ENCODE measurements around the gene IGF1R.
"Not testable (repeated sequence)": the region's sequence is repeated elsewhere in the genome, so short reads cannot be mapped to it uniquely, and the experiment has no call there.

The IGF1R gene

GRCh38 chr15:98952381-98952803 is 304.1 kb downstream of the IGF1R start:
- no peak for DNase-seq

- DNase-seq = no peak
Measured at GRCh38 chr15:98953000-98953787, 304.9 kb downstream of the IGF1R start.

DNA sequence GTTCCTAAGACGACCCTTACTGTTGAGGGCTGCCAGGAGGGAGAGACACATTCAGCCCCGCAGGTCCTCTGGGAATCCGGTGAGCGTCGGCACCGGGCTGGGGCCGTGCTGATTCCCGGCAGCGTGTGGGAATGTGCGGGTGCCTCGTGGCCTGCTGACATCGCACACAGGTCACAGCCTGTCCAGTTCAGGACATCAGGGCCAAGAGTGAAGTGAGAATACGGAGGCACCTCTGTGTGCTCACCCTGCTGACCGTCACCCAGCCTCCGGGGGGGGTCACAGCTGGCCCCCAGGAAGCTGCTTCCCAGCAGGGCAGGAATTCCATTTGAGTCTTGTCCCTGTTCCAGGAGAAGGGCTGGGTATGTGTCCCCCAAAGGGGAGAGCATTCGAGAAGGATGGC is 305.6 kb downstream of the IGF1R start:
- DNase-seq = no peak

DNA sequence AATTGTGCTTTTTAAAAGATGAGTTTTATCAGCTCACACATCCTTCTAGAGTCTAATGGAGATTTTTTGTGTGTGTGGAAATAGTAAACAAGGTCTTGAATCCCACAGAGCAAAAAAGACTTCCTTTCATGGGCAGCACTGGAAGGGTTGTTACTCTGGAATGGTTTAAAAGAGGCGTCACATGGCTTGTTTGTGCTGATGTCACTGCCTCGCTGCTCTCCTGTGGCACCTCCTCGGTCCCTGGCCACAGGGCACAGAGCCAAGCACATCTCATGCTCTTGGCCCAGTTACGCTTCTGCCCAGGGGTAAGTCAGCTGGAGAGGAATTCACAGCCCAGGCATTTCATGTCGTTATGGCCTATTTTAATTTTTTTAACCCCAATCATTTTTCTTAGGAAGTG is 306.1 kb downstream of the IGF1R start:
- peak; percentile 63 for DNase-seq

DNA sequence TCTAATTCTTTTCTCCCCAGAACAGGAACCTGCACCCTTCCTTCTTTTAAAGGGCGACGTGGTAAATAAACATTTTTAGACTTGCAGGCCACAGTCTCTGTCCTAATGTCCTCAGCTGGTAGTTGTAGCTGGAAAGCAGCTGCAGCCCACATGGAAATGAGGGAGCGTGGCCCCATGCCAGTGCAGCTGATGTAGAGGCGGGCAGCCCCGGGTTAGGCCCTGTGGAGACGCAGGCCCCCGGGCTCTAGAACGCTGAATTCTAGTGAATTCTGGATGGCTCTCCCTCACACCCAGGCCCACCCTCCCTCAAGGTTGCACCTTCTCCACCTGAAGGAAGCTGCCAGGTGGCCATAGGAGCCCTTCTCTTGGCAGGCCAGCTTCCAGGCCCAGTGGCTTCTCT is 307.0 kb downstream of the IGF1R start:
- peak; percentile 79 for DNase-seq

- no peak for DNase-seq
Measured at GRCh38 chr15:98955961-98956723, 307.8 kb downstream of the IGF1R start.

GRCh38 chr15:98956796-98957553 is 308.6 kb downstream of the IGF1R start:
- no peak for DNase-seq

GRCh38 chr15:98957655-98958054 is 309.3 kb downstream of the IGF1R start:
- DNase-seq = no peak

GRCh38 chr15:98958076-98958475 is 309.7 kb downstream of the IGF1R start:
- DNase-seq = no peak

DNA sequence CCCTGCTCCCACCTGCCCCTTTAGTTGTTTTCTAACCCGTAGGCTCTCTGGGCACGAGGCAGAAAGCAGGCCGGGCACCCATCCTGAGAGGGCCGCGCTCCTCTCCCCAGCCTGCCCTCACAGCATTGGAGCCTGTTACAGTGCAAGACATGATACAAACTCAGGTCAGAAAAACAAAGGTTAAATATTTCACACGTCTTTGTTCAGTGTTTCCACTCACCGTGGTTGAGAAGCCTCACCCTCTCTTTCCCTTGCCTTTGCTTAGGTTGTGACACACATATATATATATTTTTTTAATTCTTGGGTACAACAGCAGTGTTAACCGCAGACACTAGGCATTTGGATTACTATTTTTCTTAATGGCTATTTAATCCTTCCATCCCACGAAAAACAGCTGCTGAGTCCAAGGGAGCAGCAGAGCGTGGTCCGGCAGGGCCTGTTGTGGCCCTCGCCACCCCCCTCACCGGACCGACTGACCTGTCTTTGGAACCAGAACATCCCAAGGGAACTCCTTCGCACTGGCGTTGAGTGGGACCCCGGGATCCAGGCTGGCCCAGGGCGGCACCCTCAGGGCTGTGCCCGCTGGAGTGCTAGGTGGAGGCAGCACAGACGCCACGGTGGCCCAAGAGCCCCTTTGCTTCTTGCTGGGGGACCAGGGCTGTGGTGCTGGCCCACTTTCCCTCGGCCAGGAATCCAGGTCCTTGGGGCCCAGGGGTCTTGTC is 310.7 kb downstream of the IGF1R start:
- no peak for DNase-seq

- DNase-seq = no peak
Measured at GRCh38 chr15:98959640-98960007, 311.3 kb downstream of the IGF1R start.

GRCh38 chr15:98960555-98961050 is 312.3 kb downstream of the IGF1R start:
- no peak for DNase-seq

DNA sequence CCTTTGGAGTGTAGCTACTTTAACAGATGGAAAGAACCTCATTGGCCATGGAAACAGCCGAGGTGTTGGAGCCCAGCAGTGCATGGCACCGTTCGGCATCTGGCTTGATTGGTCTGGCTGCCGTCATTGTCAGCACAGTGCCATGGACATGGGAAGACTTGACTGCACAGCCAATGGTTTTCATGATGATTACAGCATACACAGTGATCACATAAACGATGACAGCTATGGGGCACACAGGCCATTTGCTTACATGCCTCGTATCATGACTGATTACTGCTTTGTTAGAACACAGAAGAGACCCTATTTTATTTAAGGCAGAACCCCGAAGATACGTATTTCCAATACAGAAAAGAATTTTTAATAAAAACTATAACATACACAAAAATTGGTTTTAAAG is 315.1 kb downstream of the IGF1R start:
- DNase-seq = no peak

- DNase-seq = no peak
Measured at GRCh38 chr15:98964466-98965133, 316.3 kb downstream of the IGF1R start.

GRCh38 chr15:98965134-98965491 is 316.8 kb downstream of the IGF1R start:
- DNase-seq = not testable (repeated sequence)

GRCh38 chr15:98965597-98965996 is 317.3 kb downstream of the IGF1R start:
- no peak for DNase-seq

GRCh38 chr15:98966091-98966787 is 317.9 kb downstream of the IGF1R start:
- no peak for DNase-seq

GRCh38 chr15:98967096-98967495 is 318.8 kb downstream of the IGF1R start:
- DNase-seq = no peak

- DNase-seq = no peak
Measured at GRCh38 chr15:98967916-98968315, 319.6 kb downstream of the IGF1R start.

GRCh38 chr15:98968576-98968975 is 320.2 kb downstream of the IGF1R start:
- DNase-seq = no peak

DNA sequence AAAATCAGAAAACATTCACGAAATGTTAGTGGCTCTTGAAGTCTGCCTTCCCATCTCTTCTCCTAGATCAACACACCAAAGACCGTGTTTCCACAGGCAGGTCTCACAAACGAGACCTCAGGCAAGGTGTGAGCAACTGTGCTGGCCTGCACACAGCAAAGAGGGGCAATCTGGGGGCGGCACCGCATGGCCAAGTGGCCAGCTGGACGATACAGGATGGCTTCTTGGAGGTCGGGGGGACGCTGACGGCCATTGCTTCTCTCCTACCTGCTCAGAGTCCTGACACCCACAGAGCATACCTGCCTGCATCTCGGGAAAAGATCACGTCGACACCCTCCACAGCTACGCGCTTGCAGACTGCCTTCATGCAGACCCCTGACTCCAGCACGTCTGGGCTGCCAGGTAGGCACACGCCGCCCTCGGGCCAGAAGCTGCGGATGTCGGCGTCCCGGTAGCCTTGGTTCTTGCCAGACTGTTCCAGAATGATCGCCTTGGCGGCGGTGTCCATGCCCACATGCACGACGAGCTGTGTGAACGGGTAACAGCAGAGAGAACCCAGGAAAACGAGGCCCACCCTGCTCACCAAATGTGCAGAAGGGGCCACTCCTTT is 320.9 kb downstream of the IGF1R start:
- no peak for DNase-seq

All from right hindlimb (tissue), 1 donor.